ENCODE measurements around the gene OTULIN.

- TF ChIP-seq CTCF (conservative IDR thresholded peaks at IDR 0.05; ENCODE audit: low read length) (no peak), EZH2phosphoT487 (IDR thresholded peaks at IDR 0.05; ENCODE audit: borderline replicate concordance) (no peak)
Observed at GRCh38 chr5:14699807-14700400, 35.4 kb downstream of the OTULIN start.
